Measurements from ENCODE around the gene CGB2. TPM values are rescaled to one million over a fixed set of nuclear protein-coding genes. Genes with fewer than 3 reads are reported as not detected.

Gene CGB2
- total and polyA plus RNA-seq, 2 of the 4 experiments (the other 2 are of a cell fraction): not detected

DNA sequence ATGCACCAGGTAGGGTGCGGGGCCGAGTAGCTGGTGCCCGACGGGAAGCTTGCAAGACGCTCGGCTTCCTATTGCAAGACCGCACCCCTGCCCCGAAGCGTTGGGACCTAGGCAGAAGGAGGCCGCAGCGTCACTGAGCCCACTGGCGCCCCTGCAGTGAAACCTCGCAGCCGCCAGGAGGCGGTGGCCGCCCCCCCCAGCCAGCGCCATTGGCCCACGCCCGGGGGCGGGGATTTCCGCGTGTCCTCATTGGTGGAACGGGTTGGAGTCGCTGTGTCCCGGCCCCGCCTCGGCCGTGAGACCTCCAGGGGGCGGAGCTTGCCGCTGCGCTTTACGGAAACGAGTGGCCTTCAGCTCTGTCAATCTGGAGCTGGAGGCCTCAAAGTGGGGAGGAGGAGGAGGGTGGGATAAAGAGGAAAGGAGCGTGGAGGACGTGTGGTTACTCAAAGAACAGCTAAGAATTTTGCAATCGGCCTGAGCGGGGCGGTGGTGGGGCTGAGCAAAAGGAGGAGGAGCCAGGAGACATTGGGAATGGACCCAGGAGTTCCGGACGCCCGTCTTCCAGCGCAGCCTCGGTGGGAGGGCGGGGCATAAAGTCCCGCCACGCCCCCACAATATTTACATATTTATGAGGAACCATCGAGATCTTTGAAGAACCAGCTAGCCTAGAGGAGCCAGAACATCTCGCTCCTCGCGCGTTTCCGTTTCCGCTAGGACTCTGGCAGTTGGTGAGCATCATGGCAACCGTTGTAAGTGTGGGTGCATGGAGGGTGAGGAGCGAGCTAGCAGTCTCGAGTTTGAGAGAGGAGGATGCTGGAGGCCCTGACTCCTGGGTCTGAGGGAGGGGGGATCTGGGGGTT lies 38.3 kb upstream of the CGB2 start, which contains the start of the genes GYS1 and RUVBL2:
GYS1 (minus strand) TSS at position 135 of the 860 bp plus-strand sequence. CDS start 197 bp downstream, outside the sequence.
RUVBL2 (plus strand) TSS at position 713 of the 860 bp plus-strand sequence; CDS start at position 738, 25 bp downstream.
- Histone ChIP-seq H2AK9ac (replicated peaks; ENCODE audit: low read depth, low read length, poor library complexity) (peak within 1 kb of the TSS; percentile 95), H3K18ac (ENCODE audit: low read depth, low read length) (peak within 1 kb of the TSS; percentile 35), H3K9me1 (ENCODE audit: insufficient read depth, low read length) (0 out of 2 replicates have a peak, but pooled peaks cover 3% of the 10 kb centered on the region), H3K4me3 (ENCODE audit: insufficient read depth, low read depth, low read length) (peak within 1 kb of the TSS; percentile 78), H2BK5ac (ENCODE audit: low read depth, low read length, poor library complexity, severe bottlenecking) (peak within 1 kb of the TSS; percentile 77), H3K56ac (ENCODE audit: extremely low read depth, insufficient read depth, low read length) (peak within 1 kb of the TSS; percentile 68), H3K4me2 (ENCODE audit: low read depth, low read length) (peak within 1 kb of the TSS; percentile 98), H3K27me3 (ENCODE audit: control insufficient read depth, insufficient read depth, low read length) (no peaks in the 10 kb centered on the region), H3K4me1 (ENCODE audit: control insufficient read depth, insufficient read depth, low read length) (peaks cover 12% of the 10 kb centered on the region), H4K20me1 (ENCODE audit: insufficient read depth, low read length) (peaks cover 27% of the 10 kb centered on the region), H2BK120ac (ENCODE audit: low read depth, low read length) (peak within 1 kb of the TSS; percentile 54; the same call in 1 of the 2 replicates), H3K9me3 (ENCODE audit: control insufficient read depth, insufficient read depth, low read length) (no peaks in the 10 kb centered on the region), H3K79me1 (ENCODE audit: low read depth in 1 of 2, low read length in 2 of 2) (peaks cover 16 to 73% of the 10 kb centered on the region in 2 experiments), H3K23ac (ENCODE audit: low read depth, low read length) (peak within 1 kb of the TSS; percentile 94), H2BK15ac (ENCODE audit: low read depth, low read length) (peak within 1 kb of the TSS; percentile 12; the same call in 1 of the 3 replicates), H4K8ac (ENCODE audit: low read depth in 2 of 2, low read length in 2 of 2) (peak within 1 kb of the TSS; percentile 48 to 75), H2BK20ac (ENCODE audit: low read depth, low read length) (no peak within 1 kb of the TSS), H3K27ac (ENCODE audit: insufficient read depth, low read length) (peak within 1 kb of the TSS; percentile 85), H3K4ac (ENCODE audit: low read depth, low read length) (peak within 1 kb of the TSS; percentile 93), H3K9ac (ENCODE audit: low read depth, low read length) (peak within 1 kb of the TSS; percentile 92), H4K5ac (ENCODE audit: low read depth, low read length) (peak within 1 kb of the TSS; percentile 41; the same call in 1 of the 2 replicates), H3K14ac (replicated peaks; ENCODE audit: low read depth, low read length) (peak within 1 kb of the TSS; percentile 93), H2AFZ (replicated peaks; ENCODE audit: low read length, poor library complexity) (peak within 1 kb of the TSS; percentile 88), H4K91ac (ENCODE audit: insufficient read depth, low read depth, low read length) (peak within 1 kb of the TSS; percentile 91), H3K36me3 (ENCODE audit: control insufficient read depth, insufficient read depth, low read length) (peaks cover 12% of the 10 kb centered on the region), H2AK5ac (ENCODE audit: low read depth, low read length) (peak within 1 kb of the TSS; percentile 93)
- CTCF ChIA-PET: interaction anchor here (0.6 to 1.9 kb wide), 17 partner anchors 10 to 277 kb away, joined by 3 to 9 read pairs (median 4); no protein-coding TSS in a partner anchor
- no TSS peak for BruUV-seq (replicated peaks)
- TF ChIP-seq MXI1 (IDR thresholded peaks at IDR 0.05; ENCODE audit: borderline replicate concordance, low read depth, low read length): peak; percentile 68; the same call in 1 of the 2 replicates
- TF ChIP-seq RAD21 (IDR thresholded peaks at IDR 0.05; ENCODE audit: low read length): 0 out of 2 replicates have a peak, but pooled peaks have one; percentile 1
- TF ChIP-seq MAZ (IDR thresholded peaks at IDR 0.05; ENCODE audit: borderline replicate concordance, low read depth, low read length): peak; percentile 90; the same call in 1 of the 2 replicates
- peak; percentile 35 for TF ChIP-seq SMC3 (IDR thresholded peaks at IDR 0.05; ENCODE audit: low read depth, low read length)
- TF ChIP-seq CEBPB (IDR thresholded peaks at IDR 0.05; ENCODE audit: low read depth, low read length): peak; percentile 97
- no peak for TF ChIP-seq RCOR1 (IDR thresholded peaks at IDR 0.05; ENCODE audit: insufficient replicate concordance, low read length)
- peak; percentile 99 for TF ChIP-seq CTCF (conservative IDR thresholded peaks at IDR 0.05; ENCODE audit: low read depth, low read length)
- peak; percentile 77 for TF ChIP-seq POLR2A (IDR thresholded peaks at IDR 0.05; ENCODE audit: low read depth, low read length)
- no peak for TF ChIP-seq RFX5 (IDR thresholded peaks at IDR 0.05; ENCODE audit: low read depth, low read length)
- WGBS, 2 experiments (ENCODE audit: extremely low coverage in 2 of 2, insufficient read length in 1 of 2): 0% methylated on average over 16 of the region's 56 CpGs; no CpG with 5 or more reads in 1 of the 2 experiments
- intact Hi-C loops (cut with micrococcal nuclease): loop anchor here (5.0 to 10.0 kb wide), 3 partner anchors 64 to 211 kb away; partner anchors contain the start of genes CGB7 and KCNA7
- DNase-seq (peak; percentile 99), ATAC-seq (ENCODE audit: low read depth) (peak; percentile 93)
- POLR2A ChIA-PET (ENCODE audit: unreplicated experiment): interaction anchor here (0.9 kb wide), 1 partner anchor 118 kb away, joined by 3 read pairs; no protein-coding TSS in a partner anchor
- in situ Hi-C loops (cut with MboI; ENCODE audit: low sequenced_read_pairs): no loop called here
- dilution Hi-C loops (cut with HindIII; ENCODE audit: low sequenced_read_pairs, unreplicated experiment): no loop called here

All from IMR-90 (cell line).